Right atrium auricular region (tissue), 2 donors: ENCODE measurements around the gene PUS3. TPM values are rescaled to one million over a fixed set of nuclear protein-coding genes. Genes with fewer than 3 reads are reported as not detected.

ENCODE experiments used
- DNase-seq: peaks from one replicate; pipeline ENCODE4 v3.0.0-alpha.2; 2019; ENCODE audit warnings: low spot score
- H3K27ac ChIP-seq, 2 donors: fragments of 200-600 bp; sonication (generic); 1 replicate in 1 of 2; 2 replicates in 1 of 2; pipeline ENCODE4 v1.5.1; 2016 to 2019
- H3K27me3 ChIP-seq, 2 donors: fragments of 200-600 bp; sonication (generic); one replicate each; pipeline versions ENCODE4 v1.5.1 to v1.6.0; 2017 to 2019
- H3K36me3 ChIP-seq: fragments of 200-600 bp; sonication (generic); one replicate; pipeline ENCODE4 v1.5.1; 2016
- H3K4me1 ChIP-seq, 2 donors: fragments of 200-600 bp; sonication (generic); one replicate each; pipeline versions ENCODE4 v1.5.1 to v1.6.0; 2017 to 2019
- H3K4me3 ChIP-seq, 2 donors: fragments of 200-600 bp; sonication (generic); 1 replicate in 1 of 2; 2 replicates in 1 of 2; pipeline ENCODE4 v1.5.1; 2017 to 2019; ENCODE audit warnings: mild to moderate bottlenecking in 1 of 2, moderate library complexity in 1 of 2
- H3K9me3 ChIP-seq, 2 donors: fragments of 200-600 bp; sonication (generic); one replicate each; pipeline ENCODE4 v1.5.1; 2019
- total RNA-seq, 2 donors: library from RNA; depleted of rRNA; stranded (reverse); fragments of >200 nt; gene quantifications; one replicate each; pipeline ENCODE4 v1.1.0, GENCODE V29; 2016
- TF ChIP-seq, protein P1 (sequence below), 2 donors: fragments of 200-600 bp; sonication (generic); IDR thresholded peaks; one replicate each; pipeline ENCODE4 v1.5.1; 2019; ENCODE audit warnings: antibody characterized with exemption in 2 of 2

Gene PUS3
- total RNA-seq, 2 donors from 2014 or later = 3.1 to 8.7 TPM

DNA sequence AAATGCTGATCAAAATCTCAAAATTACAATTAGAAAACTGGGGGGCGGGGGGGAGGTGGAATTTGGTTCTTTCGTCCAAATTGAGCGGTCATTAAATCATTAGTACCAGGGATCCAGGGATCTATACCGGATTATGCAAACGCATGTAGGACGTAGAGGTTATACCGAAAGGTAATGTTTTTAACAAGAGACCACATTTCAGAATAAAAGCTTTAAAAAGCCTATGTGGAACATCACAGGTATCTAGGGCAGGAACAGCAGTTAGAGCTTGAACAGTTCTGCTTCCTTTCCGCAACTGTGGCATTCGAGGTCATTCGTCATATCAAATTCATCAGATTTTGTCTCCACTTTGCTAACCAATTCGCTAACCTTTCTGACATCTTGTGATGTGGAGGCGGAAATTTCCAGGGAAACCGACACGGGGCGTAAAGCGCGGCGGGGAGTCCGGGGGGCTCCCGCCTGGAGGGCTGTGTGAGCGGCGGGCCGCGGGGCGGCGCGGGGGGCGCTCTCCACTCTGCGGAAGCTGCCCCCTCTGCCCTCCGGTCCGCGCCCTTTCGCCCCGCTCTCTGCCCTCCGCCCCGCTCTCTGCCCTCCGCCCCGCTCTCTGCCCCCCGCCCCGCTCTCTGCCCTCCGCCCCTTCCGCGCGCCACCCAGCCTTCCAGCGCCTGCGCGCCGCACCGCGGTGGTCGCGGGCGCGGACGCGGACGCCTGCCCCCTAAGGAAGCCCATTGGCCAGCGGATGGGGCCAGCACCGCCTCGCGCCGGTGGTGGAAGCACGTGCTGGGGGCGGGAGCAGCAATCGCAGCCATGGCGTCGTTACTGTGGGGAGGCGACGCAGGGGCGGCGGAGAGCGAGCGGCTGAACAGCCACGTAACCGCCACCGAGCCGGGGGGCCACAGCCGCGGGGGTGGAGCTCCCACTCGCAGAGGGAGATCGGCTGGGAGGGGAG lies 979 bp upstream of the PUS3 start, which contains the start of gene DDX25:
DDX25 (plus strand) TSS at position 798 of the 949 bp plus-strand sequence; CDS start at position 808, 10 bp downstream.
- no peak within 1 kb of the TSS for H3K27ac ChIP-seq
- H3K4me3 ChIP-seq = peak within 1 kb of the TSS; percentile 22 to 58
- no peaks in the 10 kb centered on the region for H3K36me3 ChIP-seq
- peaks cover 0 to 14% of the 10 kb centered on the region in 2 donors for H3K4me1 ChIP-seq
- DNase-seq = no peak
- no peaks in the 10 kb centered on the region for H3K9me3 ChIP-seq
- TF ChIP-seq, protein P1, sequence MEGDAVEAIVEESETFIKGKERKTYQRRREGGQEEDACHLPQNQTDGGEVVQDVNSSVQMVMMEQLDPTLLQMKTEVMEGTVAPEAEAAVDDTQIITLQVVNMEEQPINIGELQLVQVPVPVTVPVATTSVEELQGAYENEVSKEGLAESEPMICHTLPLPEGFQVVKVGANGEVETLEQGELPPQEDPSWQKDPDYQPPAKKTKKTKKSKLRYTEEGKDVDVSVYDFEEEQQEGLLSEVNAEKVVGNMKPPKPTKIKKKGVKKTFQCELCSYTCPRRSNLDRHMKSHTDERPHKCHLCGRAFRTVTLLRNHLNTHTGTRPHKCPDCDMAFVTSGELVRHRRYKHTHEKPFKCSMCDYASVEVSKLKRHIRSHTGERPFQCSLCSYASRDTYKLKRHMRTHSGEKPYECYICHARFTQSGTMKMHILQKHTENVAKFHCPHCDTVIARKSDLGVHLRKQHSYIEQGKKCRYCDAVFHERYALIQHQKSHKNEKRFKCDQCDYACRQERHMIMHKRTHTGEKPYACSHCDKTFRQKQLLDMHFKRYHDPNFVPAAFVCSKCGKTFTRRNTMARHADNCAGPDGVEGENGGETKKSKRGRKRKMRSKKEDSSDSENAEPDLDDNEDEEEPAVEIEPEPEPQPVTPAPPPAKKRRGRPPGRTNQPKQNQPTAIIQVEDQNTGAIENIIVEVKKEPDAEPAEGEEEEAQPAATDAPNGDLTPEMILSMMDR (IDR thresholded peaks at IDR 0.05) = no peak
- H3K27me3 ChIP-seq = peaks cover 11 to 12% of the 10 kb centered on the region in 2 donors

DNA sequence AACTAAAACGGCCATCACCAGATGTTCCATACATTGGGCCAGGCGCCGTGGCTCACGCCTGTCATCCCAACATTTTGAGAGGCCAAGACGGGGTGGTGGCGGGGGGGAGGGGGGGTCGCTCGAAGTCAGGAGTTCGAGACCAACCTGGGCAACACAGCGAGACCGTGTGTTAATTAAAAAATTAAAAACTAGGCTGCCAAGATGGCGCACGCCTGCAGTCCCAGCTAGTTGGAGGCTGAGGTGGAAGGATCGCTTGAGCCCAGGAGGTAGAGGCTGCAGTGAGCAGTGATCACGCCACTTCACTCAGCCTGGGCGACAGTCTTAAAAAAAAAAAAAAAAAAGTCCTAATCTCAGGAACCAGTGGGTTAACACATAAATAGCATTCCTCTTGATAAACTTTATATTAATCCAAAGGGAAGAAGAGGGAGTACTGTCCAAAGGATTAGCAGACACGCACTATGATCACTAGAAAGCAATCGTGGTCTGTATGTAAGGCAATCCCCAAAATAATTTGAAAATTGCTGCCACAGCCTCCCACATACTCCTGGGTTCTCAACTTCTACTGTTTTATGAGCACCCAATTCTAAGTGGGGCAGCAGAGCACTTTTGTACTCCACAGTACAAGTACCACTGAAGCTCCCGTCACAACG lies 604 bp downstream of the PUS3 start:
- TF ChIP-seq, protein P1 (IDR thresholded peaks at IDR 0.05) = no peak
- H3K27ac ChIP-seq = peak overlapping the region; percentile 69 to 78
- H3K9me3 ChIP-seq = no peaks in the 10 kb centered on the region
- DNase-seq = no peak
- no peaks in the 10 kb centered on the region for H3K36me3 ChIP-seq
- H3K27me3 ChIP-seq = peaks cover 11 to 12% of the 10 kb centered on the region in 2 donors
- peaks cover 0 to 14% of the 10 kb centered on the region in 2 donors for H3K4me1 ChIP-seq
- peak overlapping the region; percentile 54 to 58 for H3K4me3 ChIP-seq

DNA sequence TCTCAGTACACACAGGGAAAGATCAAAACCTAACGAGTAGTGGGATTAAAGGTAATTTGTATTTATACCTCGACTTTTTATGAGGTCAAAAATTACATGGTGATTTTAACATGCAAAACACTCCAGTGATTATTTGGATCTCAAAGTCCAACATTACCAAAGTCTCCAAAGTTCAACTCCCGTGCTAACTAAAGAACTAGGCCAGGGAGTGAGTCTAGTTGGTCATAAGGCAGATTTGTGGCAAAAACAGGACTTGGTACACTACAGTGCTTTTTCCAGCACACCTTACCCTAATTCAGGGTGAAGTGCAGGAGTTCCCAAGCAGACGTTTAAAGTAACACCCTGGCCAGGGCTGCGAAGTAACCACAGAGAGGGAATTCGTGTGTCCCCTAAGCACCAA lies 1.1 kb downstream of the PUS3 start:
- Histone ChIP-seq H3K9me3 (no peaks in the 10 kb centered on the region), H3K4me3 (peak overlapping the region in 1 of 2 donors; percentile 54), H3K27me3 (peaks cover 11 to 12% of the 10 kb centered on the region in 2 donors), H3K36me3 (no peaks in the 10 kb centered on the region), H3K4me1 (peaks cover 0 to 14% of the 10 kb centered on the region in 2 donors), H3K27ac (no peak overlapping the region)
- no peak for DNase-seq
- TF ChIP-seq, protein P1 (IDR thresholded peaks at IDR 0.05) = no peak

DNA sequence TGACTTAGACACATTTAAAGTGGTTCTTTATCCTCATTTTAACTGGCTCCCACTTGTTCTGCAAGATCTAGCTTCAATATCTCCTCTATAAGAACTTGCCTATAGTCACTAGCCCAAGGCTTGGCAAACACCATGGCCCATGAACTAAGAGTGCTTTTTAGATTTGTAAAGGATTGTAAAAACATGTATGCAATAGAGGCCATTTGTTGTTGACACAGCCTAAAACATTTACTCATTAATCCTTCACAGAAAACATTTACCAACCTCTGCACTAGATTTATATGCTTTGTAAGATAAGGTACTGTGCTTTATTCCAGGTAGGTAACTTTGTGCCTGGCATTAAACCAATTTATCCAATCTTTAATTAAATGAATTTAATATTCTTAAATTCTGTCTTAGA lies 10.0 kb downstream of the PUS3 start:
- H3K36me3 ChIP-seq = peaks cover 9% of the 10 kb centered on the region
- no peak overlapping the region for H3K4me3 ChIP-seq
- TF ChIP-seq, protein P1 (IDR thresholded peaks at IDR 0.05) = no peak
- H3K4me1 ChIP-seq = peaks cover 0 to 4% of the 10 kb centered on the region in 2 donors
- no peaks in the 10 kb centered on the region for H3K9me3 ChIP-seq
- no peak for DNase-seq
- H3K27me3 ChIP-seq = no peaks in the 10 kb centered on the region
- no peak overlapping the region for H3K27ac ChIP-seq

DNA sequence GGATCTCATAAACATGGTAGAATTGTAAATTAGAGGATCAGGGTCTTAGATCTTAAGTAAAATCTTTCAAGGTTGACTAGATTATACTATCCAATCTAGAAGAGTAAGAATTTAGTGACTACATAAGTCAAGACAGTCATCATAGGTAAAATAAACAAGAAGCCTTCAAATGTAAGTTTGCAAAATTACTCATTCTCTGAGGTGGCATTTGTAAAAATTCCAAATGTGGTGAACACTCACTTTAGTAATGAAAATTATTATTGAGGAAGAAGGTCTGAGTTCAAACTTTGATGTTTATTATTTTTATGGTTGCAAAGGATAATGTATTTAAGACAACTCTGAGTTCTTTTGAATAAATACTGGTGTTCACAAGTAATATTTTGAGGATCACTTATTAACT lies 10.9 kb downstream of the PUS3 start:
- Histone ChIP-seq H3K4me3 (no peak overlapping the region), H3K27ac (no peak overlapping the region), H3K4me1 (peaks cover 0 to 4% of the 10 kb centered on the region in 2 donors), H3K36me3 (peaks cover 9% of the 10 kb centered on the region), H3K9me3 (no peaks in the 10 kb centered on the region), H3K27me3 (no peaks in the 10 kb centered on the region)
- TF ChIP-seq, protein P1 (IDR thresholded peaks at IDR 0.05) = no peak
- no peak for DNase-seq
